GM21447 (cell line): Measurements from ENCODE around the gene GXYLT2.

Experiments used
- ATAC-seq: cut with Tn5 transposase; IDR thresholded peaks from one replicate; pipeline ENCODE4 v1.9.1; 2021; ENCODE audit not compliant: unreplicated experiment

Gene GXYLT2, protein sequence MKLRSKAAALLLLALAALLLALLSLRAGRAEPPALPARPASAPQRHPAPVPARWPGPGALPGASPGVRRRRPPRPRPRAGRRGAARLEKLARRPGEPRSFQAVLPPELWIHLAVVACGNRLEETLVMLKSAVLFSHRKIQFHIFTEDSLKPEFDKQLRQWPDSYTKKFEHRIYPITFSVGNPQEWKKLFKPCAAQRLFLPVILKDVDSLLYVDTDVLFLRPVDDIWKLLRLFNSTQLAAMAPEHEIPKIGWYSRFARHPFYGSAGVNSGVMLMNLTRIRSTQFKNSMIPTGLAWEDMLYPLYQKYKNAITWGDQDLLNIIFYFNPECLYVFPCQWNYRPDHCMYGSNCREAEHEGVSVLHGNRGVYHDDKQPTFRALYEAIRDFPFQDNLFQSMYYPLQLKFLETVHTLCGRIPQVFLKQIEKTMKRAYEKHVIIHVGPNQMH

DNA sequence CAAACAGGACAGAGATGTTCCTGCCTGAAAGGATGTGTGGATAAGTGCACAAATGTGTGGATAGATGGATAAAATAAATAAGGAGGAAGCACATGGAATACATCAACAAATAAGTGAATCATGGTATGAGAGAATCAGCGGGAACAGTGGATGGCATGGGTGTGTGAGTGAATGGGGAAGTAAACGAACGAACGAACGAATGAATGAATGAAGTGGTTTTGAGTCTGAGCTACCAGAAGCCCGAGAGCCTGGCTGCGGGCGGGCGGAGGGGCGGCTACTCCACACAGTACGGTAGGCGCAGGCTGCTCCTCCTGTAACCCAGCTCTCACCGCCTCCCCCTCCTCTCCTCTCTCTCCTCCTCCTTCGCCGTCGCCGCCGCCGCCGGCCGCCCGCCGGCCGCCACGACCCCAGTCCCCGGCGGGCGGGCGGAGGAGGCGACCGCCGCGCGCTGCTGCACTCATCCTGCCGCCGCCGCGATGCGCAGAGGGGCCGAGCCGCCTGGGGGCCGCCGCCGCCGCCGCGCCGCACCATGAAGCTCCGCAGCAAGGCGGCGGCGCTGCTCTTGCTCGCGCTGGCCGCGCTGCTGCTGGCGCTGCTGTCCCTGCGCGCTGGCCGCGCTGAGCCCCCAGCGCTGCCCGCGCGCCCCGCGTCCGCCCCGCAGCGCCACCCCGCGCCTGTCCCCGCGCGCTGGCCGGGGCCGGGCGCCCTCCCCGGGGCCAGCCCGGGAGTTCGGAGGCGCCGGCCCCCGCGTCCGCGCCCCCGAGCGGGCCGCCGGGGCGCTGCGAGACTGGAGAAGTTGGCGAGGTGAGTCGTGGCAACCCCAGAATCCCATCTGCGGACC is at the start of gene GXYLT2:
GXYLT2 (plus strand) TSS at position 342 of the 841 bp plus-strand sequence; CDS start at position 530, 188 bp downstream.
- ATAC-seq: no peak

DNA sequence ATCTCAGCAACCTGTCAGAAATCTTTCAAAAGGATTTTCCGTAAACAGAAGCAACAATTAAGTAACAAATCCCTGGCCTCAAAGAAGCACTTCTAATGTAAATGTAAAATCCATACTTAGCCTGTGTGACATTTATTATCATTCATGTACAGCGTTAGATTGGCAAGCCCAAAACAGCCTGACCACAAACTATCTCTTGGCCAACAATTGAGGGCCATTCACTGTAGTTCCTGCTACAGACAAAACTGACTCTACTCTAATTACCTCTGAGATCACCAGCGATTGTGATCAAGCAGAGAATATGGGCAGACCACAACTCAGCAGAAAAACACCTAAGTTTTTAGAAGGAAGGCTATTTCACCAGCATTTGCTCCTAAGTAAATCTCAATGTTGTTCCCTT is 48.8 kb upstream of the GXYLT2 start:
- ATAC-seq: no peak

DNA sequence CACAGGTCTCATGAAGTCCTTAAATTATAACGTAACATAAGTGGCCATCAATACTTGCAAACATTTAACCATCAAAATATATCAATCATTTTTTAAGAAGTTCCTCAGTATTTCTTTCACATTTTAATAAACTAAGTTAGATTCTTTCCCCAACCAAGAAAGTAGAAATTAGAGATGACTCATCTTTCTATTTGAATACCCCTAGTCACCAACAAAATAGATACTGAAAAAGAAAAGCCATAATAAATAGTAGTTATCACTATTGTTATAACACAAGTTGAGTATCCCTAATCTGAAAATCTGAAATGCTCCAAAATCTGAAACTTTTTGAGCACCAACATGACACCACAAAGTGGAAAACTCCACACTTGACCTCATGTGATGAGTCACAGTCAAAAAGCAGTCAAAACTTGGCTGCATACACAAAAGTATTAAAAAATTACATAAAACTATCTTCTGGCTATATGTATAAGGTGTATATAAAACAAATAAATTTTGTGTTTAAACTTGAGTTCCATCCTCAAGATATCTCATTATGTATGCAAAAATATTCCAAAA is 43.3 kb upstream of the GXYLT2 start:
- ATAC-seq: no peak

DNA sequence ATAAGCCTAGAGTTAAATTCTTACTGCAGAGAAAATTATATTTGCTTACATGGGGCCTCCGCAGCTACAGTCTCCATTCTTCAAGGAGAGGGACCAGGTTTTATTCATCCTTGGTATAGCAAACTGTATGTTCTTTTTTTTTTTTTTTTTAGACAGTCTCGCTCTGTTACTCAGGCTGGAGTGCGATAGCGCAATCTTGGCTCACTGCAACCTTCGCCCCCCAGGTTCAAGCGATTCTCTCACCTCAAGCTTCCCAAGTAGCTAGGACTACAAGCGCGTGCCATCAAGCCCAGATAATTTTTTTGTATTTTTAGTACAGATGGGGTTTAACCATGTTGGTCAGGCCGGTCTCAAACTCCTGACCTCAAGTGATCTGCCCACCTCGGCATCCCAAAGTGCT is 41.7 kb upstream of the GXYLT2 start:
- ATAC-seq: no peak

DNA sequence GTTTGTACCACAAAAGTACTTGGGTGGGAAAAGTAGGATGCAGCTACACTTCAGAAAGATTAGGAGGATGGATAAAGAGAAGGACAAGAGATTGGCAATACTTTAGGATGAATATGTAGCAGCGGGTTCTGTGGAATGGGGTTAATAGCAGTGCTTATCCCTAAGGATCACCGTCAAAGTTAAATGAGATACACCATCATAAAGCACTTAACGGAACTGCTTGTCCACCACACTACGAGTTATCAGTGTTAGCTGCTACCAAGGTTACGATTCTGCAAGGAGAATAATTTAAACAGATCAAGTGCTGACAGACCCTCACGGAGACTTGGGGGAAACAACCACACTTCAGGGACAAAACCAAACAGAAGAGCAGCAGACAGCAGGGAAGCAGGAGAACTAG is 40.6 kb upstream of the GXYLT2 start:
- ATAC-seq: no peak

DNA sequence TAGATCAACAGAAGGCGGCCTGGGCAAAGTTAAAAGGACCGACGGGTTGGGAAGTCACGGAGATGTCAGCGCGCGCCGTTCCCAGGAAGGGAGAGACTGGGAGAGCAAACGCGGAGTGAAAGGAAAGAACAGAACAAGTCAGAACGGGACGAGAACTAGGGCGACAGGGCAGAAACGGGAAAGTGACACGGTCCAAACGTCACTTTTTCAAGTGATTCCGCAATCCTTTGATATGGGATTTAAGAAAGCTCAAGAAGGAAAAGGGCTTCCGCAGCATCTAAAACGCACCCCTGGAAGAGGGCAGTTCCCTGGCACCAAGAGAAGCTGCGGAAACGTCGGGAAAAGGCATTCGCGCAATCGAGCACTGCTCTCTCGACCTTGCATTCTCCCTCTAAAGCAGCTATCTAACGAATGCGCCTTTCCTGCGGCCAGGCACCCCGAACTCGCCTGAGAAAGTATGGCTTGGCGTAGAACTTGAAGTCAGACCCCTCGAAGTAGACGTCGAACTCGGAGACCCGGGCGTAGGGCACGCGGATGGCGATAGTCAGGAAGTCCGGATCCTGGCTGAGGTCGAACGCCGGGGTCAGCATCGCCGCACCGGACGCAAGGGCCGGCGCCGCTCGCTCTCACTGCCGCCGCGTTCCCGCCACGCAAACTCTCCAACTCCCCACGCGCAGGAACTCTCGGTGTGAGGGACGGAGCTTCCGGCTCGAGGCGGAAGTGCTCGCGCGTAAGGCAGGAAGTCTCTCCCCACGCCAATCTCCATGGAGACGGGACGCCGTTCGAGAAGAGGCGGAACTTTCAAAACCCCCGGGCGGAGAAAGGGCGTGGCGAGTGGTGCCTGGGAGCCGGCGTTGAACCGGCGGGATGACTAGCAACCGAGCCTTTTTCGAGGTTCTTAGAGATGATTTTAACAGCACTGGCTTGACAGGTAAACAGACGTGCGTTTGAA is 39.8 kb upstream of the GXYLT2 start, which contains the start of gene SHQ1:
SHQ1 (minus strand) TSS at position 695 of the 952 bp plus-strand sequence; CDS start at position 590, 105 bp downstream.
- ATAC-seq: peak; percentile 93

DNA sequence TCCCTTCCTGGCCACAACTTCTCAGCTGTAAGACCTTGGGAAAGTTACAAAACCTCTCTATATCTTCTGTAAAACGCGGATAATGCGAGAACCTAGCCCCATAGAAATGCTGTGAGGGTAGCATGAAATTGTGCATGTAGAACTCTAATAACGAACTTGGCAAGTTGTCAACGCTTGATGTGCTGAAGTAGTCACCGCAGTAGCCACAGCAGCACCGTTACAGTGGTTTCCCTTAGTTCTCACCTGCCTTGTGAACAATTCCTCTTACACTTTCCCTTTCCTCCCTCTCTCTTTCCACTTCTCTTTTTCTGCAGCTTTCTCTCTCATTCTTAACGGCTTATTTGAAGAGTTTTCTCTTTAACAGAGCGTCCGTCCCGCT is 39.2 kb upstream of the GXYLT2 start:
- ATAC-seq: peak; percentile 49

DNA sequence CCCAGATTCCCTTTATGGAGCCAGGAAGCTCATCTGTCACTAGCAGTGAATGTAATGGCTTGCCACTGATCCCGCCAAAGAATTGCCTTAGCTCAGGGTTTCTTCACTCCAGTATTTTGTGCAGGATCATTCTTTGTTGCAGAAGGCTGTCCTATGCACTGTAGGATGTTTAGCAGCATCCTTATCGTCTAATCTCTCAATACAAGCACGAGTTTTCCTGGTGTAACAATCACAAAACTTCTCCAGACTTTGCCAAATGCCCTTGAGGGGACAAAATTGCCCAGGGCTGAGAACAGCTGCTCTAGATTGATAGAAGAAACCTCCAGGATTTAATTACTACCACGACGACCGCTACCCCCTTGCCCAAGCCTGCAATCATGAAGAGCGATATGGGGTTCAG is 32.8 kb upstream of the GXYLT2 start:
- no peak for ATAC-seq

DNA sequence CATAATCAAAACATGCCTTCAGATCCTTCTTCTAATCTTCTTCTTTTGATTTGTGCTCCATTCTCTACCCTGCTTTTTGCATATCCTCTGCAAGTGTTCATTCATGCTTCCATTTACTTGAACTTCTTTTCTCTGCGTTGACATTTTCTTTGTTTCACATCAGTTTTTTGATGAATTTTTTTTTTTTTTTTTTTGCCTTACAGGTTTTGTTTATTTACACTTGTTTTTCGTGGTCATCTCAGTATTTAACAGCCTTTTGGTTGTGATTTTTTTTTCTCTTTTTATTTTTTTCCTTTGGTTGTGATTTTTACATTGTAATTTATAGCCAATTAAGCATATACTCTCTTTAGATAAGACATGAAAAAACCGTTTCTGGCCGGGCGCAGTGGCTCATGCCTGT is 27.8 kb upstream of the GXYLT2 start:
- ATAC-seq: no peak

DNA sequence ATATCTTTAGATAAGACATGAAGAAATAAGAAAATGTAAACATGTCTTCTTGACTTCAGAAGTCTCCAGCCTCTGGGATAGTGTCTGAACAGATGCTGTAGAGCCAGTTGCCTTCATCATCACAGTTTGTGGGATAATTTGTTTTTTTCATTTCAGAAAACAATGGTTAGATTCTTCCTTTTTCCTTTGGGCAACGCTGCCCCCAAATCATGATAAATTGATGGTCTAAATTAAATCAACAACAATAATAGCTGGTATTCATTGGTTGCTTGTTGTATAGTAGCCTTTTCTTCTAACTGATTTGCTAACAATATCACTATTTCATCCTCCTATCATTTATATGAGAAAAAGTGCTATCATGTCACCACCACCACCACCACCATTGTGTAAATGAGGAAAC is 27.0 kb upstream of the GXYLT2 start:
- ATAC-seq: no peak

DNA sequence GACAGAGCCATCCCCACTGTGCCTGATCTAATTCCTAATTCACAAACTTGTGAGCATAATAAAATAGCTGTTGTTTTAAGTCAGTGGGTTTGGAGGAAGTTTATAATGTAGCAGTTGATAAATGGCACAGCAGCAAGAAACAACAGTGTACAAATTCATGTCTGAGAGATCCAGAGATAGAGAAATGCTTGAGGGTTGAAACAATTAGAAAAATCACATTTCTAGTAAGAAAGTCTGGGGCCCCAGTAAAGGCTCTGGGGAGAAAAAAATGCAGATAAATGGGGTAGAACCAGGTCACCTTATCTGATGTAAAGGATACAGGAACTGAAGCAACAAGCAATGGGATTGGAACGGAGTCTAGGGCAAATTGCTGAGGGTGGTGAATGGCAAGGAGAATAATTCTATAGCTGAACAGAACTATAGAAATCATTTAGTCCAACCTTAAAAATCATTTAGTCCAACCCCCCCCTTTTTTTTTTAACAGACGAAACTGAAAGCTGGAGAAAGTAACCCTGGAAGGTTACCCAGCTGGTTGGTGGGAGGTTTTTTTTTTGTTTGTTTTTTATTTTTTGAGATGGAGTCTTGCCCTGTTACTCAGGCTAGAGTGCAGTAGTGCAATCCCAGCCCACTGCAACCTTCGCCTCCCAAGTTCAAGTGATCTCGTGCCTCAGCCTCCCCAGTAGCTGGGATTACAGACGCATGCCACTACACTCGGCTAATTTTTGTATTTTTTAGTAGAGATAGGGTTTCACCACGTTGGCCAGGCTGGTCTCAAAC is 25.3 kb upstream of the GXYLT2 start:
- ATAC-seq: no peak

DNA sequence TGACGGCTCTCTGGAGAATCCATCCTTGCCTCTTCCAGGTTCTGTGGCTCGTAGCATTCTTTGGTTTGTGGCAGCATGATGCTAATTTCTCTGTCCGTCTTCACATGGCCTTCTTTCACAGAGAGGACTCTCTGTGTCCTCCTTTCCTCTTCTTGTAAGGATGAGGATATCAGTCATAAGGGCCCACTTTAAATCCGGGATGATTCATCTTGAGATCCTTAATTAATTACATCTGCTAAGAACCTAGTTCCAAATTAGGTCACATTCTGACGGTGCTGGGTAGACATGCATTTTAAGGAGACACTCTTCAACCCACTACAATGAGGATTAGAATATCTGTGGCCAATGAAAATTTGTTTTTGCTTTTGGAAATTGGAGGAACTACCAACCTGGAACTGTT is 15.7 kb upstream of the GXYLT2 start:
- no peak for ATAC-seq

DNA sequence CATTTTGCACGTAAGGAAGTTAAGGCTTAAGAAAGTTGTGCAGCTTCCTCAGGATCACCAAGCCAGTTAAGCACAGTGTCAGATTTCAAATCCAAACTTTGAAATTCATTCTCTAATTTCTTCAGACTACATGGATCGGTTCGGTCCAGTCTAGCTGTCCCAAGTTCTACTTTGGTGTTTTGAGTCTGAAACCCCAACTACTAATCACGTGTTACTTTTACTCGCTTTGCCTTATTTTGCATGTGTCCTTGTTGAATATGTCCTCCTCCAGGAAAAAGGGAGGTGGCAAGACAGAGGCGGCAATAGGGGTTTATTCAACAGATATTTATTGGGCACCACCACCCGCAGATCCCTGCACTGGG is 522 bp upstream of the GXYLT2 start:
- ATAC-seq: no peak

DNA sequence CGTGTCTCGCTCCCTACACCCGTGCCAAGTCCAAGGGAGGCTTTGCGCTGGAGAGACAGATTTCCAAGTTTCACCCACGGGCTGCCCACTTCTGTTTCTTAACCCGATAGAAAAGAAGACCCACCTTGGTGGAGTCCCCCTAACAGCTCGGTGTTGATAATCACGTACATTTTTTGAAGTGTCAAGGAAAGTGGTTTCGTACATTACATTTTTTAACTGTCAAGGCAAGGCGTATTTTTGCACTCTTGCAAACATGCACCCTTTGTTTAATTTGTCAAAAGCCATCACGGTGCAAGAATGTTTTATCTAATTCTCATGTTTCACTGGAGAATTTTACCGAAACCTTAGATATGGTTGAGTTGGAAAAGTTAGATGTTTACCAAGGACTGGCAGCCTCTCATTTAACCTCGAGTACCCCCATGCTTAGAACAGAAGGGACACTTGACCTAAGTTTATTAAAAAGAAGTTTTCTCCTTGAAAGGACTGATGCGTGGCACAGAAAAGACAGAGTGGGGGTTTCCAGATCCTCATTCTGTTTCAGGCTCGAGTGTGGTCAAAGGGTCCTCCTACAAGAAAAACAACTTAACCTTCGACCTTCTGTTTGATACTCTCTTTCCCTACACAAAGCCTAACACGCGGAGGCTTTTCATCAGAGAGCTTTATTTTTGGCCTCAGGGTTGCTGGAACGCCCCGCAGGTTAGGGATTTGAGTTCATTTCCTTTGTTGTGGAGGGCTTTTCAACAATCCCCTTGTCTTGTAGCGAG is 882 bp downstream of the GXYLT2 start:
- ATAC-seq: no peak

DNA sequence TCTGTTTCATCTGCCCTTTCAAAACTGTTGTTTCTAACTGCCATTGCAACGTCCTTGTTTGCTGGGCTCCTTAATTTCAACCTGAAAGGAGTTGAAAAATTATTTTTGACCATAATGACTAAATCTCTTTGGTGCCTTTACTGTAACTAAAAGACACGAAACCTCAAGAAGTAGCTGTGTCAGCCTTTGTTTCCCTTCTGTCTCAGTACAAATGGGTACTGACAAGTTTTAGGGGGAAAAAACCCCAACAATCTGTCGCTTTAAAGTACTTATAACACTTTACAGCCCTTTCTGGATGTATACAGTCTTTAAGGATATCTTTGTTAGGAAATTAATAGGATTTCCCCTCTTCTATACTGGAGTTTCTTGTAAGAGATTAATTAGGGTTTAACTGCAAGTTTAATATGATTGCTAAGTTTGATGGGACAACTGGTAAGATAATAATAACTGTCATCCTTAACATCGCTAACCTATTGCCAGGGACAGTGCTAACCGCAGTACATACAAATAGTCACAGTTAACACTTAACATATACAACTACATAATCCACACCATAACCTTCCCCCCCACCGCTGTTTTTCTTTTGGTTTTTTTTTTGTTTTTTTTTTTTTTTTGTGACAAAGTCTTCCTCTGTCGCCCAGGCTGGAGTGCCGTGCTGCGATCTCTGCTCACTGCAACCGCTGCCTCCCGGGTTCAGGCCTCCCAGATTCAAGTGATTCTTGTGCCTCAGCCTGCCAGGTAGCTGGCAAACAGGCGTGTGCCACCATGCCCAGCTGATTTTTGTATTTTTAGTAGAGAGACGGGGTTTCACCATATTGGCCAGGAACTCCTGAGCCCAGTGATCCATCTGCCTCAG is 1.7 kb downstream of the GXYLT2 start:
- no peak for ATAC-seq

DNA sequence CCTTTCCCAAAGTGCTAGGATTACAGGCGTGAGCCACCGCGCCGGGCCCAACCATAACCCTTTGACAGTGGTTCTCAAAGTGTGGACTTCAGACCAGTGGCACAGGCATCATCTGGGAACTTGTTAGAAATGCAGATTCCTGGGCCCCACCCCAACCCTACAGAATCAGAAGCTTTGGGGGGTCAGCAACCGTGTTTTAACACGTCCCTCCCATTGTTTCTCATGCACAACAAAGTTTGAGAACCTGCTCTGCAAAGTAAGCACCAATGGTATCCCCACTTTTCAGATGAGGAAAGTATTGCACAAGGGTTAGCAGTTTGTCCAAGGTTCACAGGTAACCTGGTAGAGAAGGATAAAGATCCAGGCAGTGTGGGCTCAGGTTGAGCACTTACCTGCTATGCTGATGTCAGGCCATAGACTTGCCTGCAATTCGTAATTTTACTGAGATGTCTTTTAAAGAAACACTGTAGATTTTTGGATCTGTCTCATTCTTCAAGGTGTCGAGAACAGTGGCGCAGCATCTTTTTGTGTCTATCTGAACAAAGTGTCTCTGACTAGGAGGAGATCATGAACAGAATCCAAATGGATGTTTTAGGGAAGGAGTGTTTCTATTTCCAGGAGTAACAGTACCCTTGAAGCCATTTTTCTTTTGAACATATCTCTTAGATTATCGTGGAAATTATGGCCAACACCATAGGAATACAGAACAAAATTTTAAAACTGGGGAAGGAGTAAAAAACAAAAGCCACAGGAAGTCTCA is 2.5 kb downstream of the GXYLT2 start:
- ATAC-seq: no peak

DNA sequence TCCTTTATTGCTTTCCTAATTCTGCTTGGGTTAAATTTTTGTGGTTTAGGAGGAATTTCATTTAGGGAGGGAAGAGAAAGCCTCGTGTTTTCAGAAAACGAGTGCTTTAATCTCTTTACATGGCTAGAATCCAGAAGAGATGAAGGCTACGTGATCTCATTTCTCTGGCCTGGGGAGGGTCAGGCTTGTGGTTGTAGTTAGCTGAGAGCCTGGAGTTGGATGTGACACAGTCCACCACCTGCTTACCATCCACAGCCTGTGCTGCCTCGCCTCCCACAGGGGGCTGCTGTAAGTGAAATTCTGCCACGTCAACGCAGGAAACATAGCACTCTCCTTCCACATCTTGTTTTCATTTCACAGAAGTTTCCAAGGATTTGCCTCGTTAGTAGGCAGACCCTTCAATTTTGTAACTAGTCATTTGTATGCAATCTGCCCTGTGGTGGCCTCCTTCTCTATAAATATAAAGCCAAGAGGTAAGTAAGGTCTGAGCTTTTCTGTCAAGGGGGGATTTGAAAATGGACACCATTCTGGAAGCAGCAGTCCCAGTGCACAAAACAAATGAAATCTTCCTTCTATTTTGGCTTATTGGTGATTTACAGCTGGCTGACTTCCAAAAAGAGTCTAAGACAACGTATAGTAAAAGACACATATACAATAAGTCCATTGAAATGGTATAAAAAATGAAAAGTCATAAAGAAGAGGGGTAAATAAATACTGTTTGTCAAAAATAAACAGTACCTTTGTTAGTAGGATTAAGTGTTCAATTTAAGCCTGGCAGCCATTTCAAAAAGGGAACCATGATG is 3.4 kb downstream of the GXYLT2 start:
- no peak for ATAC-seq
